Glomerular visceral epithelial cell (primary cell): ENCODE measurements around the gene SVOPL.
"Not testable (repeated sequence)": the region's sequence is repeated elsewhere in the genome, so short reads cannot be mapped to it uniquely, and the experiment has no call there.

Experiments
- DNase-seq: peaks from one replicate; pipeline ENCODE4 v3.0.0-alpha.2; 2016; ENCODE audit errors: extremely low spot score

The SVOPL gene, protein sequence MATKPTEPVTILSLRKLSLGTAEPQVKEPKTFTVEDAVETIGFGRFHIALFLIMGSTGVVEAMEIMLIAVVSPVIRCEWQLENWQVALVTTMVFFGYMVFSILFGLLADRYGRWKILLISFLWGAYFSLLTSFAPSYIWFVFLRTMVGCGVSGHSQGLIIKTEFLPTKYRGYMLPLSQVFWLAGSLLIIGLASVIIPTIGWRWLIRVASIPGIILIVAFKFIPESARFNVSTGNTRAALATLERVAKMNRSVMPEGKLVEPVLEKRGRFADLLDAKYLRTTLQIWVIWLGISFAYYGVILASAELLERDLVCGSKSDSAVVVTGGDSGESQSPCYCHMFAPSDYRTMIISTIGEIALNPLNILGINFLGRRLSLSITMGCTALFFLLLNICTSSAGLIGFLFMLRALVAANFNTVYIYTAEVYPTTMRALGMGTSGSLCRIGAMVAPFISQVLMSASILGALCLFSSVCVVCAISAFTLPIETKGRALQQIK

DNA sequence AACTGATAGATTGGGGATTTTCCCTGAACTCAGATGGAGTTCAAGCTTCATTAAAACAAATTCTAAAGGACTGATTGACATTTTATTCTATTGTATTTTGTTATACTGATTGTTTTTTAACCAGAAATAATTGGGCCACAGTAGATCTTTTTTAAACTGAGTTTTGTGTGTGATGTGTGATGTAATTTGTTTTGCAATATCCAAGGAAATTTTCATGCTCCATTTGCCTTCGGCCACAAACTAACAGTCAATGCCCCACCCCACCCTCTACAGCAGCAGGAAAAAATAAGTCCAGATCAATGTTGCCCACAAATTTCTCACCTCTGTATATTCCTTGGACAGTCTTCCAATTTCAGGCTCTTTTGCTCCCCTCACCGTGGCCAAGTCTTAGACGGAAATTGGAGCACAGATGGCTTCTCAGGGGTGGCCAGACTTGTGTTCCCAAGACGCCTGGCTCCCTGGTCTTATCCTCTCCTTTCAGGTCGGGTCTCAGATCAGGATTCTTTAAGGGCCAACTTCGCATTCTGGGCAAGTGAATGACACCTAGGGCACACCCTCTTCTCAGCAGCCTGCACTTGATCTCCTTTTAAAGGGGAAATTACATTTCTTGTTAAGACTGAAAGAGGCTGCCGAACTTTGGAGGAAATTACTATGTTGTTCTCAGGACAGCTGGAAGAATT is at the start of gene SVOPL:
Gene SVOPL (minus strand): TSS at position 506 of the 680 bp plus-strand sequence. CDS start 22,317 bp downstream, outside the sequence.
- no peak for DNase-seq

DNA sequence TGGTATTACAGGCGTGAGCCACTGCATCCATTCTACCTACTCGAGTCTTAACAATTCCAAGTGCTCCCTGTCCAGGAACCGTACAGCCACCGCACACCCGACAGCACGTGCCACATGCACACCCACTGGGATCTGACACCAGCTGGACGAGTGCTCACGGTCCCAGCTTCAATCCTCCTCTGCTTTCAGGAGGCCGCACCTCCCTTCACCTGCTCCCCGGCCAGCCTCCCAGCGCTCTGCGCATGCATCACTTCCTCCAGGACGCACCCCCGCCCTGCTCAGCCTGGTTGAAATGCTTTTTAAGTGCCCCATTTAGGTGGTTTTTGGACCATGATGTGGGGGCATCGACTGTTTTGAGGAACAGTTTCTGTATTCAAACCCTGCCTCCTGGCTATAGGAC is 49.3 kb upstream of the SVOPL start:
- no peak for DNase-seq

DNA sequence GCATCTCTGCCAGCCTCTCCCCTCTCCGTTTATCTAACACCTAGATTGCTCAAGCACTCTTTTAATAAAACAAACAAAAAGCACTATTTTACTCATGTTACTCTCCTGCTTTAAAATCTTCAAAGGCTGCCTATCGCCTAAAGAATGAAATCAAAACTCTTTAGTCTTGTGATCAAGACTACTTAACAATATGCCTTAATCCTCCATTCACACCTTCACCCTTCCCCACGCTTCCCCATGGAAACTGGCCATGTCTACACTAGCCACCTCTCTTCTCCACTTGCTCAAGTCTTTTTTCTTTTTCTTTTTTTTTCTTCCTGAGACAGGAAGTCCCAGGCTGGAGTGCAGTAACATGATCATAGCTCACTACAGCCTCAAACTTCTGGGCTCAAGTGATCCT is 48.8 kb upstream of the SVOPL start:
- DNase-seq, result no peak

DNA sequence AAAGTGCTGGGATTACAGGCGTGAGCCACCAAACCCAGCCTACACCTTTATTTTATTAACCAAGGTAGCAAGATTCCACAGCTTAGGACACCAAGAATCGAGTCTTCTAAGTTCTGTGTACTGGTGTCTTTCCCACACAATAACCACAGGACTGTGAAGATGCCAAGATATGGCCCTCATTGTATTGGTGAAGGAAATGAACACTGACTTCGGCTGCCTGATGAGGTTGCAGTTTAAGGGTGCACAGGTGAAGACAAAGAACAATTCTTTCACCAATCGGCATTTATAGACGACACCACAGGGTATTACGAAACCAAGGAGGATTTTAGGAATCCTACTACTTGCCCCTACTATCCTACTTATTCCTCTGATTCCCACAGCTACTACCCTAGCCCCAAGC is 47.5 kb upstream of the SVOPL start:
- no peak for DNase-seq

DNA sequence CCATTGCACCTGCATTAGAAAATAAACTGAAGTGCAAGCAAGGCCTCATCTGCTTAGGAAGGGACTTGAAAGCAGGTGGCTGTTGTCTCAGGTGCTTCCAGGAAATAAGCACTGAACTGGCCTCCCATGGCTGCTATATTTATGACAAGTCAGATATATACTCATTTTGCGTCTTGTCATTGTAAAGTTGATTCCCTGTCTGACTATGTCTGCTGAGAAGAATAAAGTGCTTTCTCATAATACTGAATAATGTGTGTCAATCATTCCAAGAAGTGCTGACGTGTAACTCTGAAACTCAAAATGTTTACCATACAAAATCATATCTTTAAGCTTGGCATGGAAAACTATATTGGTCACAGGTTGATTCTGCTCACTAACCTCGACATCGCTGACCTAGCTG is 44.9 kb upstream of the SVOPL start:
- no peak for DNase-seq

DNA sequence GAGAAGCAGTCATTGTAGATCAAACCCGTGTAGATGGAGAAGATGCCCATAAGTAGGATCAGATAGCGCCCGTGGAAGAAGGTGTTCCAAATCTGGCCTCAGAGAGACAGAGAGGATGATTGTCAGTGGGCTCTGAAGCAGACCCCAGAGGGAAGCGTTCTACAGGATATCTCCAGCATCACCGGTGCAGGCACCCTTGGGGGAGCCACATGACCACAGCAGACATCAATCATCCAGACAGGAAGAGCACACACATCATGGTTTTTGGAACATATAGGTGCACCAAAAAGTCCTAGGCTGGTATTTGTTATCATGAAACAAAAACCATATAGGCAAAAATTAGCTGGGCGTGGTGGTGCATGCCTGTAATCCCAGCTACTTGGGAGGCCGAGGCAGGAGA is 44.0 kb upstream of the SVOPL start:
- DNase-seq, result no peak

DNA sequence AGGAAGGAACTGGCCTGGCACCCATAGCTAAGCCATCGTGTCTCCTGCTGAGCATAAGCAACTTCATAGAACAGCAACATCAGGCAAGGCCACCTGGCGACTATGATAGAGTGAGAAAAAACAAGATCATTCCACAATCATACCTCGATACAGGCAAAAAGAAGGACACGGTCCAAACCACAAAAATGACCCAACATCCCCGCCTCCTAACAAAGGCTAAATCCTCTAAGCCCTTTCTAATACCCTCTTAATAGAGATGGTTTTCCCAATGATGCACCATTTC is 40.2 kb upstream of the SVOPL start:
- DNase-seq, result no peak

DNA sequence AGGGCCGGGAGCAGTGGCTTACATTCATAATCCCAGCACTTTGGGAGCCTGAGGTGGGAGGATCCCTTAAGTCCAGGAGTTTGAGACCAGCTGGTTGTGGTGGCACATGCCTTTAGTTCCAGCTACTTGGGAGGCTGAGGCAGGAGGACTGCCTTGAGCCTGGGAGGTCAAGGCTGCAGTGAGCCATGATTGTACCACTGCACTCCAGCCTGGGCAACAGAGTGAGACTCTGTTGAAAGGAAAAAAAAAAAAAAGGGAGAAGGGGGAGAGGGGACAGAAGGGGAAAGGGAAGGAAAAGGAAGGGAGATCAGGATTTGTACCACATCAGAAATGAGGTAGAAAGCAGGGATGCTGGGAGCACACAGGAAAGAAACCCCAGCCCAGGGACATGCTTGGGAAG is 38.7 kb upstream of the SVOPL start:
- no peak for DNase-seq

DNA sequence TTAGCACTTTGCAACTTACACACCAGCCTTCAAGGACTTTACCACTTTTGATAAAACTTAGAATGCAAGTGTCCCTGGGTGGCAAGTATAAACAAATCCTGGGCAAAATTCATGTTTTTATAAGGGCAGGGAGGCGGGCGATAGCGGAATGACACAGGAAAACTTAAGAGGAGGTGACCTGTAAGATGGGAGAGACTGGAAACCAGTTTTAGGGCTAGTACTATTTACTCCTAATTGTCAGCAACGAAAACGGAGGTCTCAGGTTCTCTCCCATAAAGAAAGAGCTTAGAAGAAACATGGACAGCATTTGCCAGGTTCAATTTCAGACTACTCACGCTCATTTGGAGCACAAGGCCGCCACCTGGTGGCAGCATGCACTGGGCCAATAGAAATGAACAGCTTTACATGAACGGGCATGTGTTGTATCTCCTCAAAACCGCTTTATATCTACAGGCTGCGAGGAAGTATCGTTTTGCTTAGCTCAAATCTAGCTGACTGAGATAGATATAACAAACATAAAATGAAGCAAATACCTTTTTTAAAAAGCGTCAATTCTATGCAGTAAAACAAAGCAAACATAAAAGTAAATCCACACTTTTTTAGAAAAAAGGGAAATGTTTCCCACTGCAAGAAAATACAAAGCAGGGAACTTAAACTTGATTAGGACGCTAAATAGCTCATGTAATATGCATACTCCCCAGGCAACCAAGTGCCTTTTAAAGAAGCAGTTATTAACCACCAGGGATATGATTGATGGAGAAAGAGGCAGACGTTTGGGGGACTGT is 37.6 kb upstream of the SVOPL start:
- peak; percentile 84 for DNase-seq

DNA sequence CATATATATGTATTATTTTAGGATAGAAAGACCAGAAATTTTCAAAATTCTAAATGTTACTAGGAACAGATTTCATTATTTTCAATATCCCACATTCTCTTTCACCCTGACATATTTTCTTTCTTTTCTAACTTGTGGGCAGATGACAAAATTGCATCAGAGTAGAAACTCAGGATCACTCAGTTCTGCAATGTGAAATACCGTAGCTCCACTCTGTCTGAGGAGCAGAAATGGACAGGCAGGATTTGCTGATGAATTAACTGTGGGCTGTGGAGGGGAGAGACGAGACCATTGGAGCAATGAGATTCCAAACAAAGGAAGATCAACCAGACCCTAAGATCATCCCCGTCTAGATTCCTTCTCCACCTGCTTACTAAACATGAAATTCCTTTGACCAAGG is 37.0 kb upstream of the SVOPL start:
- no peak for DNase-seq

DNA sequence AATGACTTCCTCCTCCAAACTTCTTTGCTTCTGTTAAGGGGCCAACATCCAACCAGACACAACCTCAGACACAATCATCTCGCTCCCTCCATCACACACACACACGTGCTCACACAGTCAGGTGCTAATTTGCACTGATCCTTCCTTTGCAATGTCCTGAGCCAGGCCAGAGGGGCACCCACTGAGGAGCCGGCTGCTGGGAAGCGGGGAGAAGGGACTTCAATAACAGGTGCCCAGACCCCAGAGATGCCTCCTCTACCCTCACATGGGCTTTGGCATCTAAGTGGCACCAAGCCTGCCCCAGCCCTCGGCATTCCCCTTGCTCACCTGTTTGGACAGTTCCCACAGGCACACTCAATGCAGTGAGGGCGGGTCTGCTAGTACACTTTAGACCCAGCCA is 34.2 kb upstream of the SVOPL start:
- DNase-seq, result no peak

DNA sequence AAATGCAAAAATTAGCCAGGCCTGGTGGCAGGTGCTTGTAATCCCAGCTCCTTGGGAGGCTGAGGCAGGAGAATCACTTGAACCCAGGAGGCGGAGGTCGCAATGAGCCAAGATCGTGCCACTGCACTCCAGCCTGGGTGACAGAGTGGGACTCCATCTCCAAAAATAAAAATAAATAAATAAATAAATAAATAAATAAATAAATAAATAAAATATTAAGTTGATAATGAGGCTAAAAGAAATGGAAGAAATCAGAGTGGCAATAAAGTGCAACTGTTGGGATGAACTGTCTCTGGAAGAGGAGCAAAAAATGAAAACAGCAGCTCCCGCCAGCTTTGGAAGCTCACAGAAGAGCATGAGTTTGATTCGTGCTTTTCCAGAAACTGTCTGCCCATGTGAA is 30.6 kb upstream of the SVOPL start:
- DNase-seq, result not testable (repeated sequence)

DNA sequence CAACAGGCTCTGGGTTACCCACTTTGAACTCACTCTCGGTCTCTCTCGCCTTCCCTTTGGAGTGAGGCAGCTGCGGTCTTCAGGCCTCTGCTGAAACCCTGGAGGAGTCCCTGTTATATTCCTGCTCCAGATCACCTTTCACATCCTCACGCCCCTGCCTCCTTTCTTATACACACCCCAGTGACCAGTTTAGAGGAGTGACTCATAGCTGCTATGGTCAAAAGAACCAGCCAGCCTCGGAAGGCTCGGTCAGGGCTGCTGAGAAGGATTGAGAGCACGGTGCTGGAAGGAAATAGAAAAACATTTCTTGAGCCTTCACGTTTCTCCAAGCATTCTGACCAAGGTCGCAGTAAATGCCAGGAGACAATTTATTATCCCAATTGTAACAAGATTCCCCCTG is 28.3 kb upstream of the SVOPL start:
- DNase-seq, result peak; percentile 40

DNA sequence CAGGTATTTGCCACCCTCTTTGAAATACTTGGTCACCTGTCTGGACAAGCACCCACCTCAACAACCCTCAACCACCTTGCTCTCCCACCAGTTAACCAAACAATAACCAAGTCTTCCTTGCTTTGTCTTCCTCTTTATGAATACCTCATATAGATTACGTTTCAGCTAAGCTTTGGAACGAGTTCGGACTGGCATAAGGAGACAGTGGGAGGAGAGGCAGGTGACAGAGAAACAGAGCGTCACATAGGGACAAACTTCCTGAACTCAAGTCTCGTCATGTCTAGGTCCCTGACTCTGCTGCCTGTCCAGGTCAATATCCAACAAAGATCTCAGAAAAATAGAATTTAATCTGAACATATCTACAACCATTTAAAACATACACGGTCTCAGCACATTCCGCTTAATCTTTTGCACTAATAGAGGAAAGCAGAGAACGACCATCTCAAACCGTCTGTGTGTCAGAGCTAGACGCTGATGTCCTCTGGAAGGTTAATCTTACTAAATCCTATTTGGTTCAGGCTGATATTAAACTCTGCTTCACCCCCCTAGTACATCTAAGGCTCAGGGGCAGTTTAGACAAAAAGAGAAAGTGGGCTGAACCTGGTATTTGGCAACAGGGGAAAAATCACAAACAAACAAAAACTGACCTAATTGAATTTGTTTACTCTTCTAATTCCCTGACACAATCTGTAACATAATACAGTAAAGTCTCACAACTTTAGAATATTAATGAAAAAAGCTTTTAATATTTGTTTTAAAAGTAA is 26.4 kb upstream of the SVOPL start:
- no peak for DNase-seq

DNA sequence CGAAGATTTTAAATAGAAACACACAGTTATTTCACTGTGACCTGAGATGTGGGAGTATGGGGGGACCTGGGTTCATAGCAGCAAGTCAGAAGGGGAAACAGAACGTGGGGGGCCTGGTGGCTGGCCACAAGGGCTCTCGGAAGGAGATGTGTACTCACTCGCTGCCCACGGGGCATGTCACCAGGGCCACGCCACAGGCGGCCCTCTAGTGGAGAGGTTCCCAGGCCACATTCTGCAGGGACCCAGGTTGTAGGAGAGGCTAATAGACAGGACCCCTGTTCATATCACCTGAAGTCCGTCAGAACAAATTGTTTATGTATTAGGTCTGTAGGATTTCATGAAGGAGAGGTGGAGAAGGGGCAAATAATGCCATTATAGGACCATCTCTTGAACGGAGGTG is 25.1 kb upstream of the SVOPL start:
- no peak for DNase-seq

DNA sequence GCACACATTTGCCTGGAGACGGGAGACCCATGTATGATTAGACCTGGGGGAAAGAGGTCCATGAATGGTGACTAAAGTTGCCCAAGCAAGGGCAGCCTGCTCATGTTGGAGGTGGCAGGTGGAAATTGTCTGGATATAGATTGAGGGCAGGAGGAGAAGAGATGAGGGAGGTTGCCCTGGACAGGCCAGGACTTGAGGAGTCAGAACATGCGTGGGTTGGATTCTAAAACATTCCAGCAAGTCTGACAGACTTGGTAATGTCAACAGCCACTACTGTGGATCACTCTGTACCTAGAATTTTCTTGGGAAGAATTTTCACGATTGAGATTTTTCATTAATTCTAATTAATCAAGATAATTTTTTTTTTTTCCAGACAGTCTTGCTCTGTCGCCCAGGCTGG is 19.1 kb upstream of the SVOPL start:
- DNase-seq, result no peak

DNA sequence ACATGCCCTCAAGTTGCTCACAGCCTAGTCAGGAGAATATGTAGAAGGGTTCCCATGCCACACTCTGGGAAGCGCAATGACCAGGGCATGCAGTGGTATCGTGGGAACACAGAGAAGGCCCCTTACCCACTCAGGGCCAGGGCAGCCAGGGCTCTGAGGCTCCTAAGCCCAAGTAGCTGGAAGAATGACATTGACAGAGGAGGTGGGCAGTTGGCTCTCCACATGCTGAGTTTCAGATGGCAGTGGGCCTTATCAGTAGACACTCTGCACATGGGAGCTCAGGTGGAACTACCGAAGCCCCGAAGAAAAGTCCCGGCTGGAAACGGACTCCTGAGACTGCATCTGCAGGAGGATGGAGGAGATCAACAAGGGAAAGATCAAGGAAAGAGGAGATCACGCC is 15.7 kb upstream of the SVOPL start:
- no peak for DNase-seq

DNA sequence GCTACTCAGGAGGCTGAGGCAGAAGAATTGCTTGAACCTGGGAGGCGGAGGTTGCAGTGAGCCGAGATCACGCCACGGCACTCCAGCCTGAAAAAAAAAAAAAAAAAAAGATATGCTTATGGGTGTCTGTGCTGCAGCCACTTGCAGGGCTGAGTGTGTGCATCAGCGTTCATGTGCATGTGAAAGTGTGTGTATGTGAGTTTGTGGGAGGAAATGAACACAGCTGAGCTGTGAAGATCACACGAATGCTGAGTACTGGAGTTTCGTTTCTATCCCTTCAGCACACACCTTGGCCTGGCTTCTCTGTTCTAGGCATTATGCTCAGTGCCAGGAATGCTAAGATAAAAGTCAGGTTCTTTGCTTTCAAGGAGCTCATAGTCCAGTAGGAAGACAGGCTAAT is 12.0 kb upstream of the SVOPL start:
- DNase-seq, result no peak

DNA sequence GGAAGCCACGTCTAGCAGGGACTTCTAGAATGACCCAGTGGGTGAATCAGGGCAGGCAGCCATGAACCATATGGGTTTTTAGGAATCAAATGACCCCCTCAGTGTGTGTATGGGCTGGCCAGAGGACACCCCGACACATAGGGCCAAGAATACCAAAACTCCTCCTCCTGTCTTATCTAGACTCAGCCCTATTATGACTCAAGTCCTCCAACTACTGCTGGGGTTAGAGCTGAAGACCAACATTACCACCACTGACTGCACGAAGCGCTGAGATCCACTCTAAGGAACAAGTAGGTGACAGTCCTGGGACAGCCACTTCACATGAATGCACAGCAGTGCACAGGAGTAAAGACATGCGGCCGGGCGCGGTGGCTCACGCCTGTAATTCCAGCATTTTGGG is 11.5 kb upstream of the SVOPL start:
- no peak for DNase-seq

DNA sequence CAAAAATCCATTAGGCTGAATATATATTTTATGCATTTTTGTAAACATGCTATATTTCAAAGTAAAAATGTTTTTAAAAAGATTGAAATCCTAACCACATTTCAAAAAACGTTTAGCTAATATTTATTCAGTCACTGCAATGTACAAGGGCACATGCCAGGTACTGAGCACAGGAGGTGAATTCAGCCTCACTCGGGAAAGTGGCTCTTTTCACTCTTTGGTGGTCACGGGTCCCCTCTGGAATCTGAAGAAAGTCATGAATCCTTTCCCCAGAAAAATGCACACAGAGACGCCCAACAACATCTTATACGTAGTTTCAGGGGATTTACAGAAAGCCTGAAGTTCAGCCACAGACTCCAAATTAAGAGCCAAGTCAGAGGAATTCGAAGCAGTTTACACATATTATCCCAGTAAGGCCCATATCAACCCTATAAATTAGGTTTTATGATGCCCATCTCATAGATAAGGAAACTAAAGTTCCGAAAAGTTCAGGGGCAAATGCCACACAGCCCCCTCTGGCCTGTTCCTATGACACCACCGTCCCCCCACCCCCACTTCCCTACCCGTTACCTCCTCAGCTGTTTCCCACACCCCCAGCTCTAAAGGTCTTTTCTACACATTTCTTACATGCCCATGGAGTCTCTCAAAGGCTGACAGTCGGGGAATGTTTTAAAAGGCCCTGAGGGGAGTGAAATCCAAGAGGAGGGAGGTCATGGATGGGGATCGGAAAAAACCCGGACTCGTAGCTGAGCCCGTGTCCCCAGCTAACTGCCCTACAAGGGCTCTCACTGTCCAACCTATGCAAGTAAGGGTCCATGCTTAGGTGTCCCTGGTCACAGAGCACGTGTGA is 9.6 kb upstream of the SVOPL start:
- DNase-seq, result no peak

DNA sequence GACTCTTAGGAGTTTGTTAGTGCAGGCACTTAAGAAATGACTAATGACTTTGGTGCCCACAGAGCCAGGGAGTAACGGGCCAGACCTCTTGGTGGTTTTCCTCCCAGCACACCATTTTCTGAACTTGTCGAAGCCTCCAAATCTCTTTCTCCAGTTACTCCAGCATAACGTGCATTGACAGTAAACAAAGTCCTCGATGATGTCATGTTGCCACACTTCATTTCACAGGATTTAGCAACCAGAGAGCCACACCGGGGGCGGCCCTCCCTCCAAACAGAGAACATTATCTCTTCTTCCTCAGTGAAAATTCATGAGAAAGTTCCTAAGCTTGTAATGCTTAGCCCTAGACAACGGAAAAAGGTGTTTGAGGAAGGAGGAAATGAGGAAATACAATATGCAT is 4.0 kb upstream of the SVOPL start:
- peak; percentile 30 for DNase-seq
